ENCODE results near the gene NSMF. TPM values are rescaled to one million over a fixed set of nuclear protein-coding genes. Genes with fewer than 3 reads are reported as not detected.
A peak's percentile ranks its signal among the peaks of the same experiment; 100 is the strongest.

The NSMF gene
- total and polyA plus RNA-seq, 10 of the 15 experiments (the other 5 are each of a cell fraction or from before 2014, with no cell fraction given), result 0.13 to 44.3 (median 13.4) TPM

DNA sequence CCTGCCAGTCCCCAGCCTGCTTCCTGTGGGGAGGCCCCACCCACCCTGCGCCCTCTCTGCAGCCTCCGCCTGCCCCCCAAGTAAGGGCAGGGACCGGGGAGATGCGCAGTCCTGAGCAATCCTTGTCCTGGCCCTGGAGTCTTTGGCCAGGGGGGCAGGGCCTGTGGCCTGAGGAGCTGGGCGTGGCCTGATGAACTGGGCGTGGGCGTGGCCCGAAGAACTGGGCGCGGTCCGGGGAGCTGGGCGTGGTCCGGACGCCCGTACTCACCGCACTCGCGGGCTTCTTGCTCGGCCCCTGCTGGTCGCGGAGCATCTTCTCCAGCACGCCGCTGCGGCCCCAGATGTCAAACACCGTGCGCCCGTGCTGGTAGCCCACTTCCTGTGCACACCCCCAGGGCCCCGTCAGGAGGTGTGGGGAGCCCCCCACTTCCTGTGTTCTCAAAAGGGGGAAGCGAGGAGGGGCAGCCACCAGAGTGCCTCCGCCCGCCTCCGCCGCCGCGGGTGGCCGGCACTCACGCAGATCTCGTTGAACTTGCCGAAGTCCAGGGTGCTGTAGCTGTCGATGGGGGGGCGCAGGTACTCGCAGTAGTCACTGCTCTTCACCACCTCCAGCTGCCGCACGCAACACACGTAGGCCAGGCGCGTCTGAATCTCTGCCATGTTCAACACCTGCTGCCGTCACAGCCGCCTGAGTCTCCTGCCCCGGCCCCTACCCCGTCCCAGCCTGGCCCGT lies 2.7 kb upstream of the NSMF start (continued):
- TF ChIP-seq MEF2B (IDR thresholded peaks at IDR 0.05; ENCODE audit: partially characterized antibody, poor library complexity, severe bottlenecking) (no peak), PBX3 (IDR thresholded peaks at IDR 0.05; ENCODE audit: insufficient replicate concordance, low read depth, low read length) (no peak), IKZF2 (IDR thresholded peaks at IDR 0.05) (no peak), ESRRA (IDR thresholded peaks at IDR 0.05; ENCODE audit: low read length) (no peak), RELA (IDR thresholded peaks at IDR 0.05; ENCODE audit: borderline replicate concordance, partially characterized antibody) (no peak), FOXK2 (IDR thresholded peaks at IDR 0.05) (no peak), HCFC1 (IDR thresholded peaks at IDR 0.05; ENCODE audit: low read length) (peak; percentile 39; the same call in 1 of the 2 replicates), SMAD5 (IDR thresholded peaks at IDR 0.05; ENCODE audit: low read depth) (no peak), JUND (IDR thresholded peaks at IDR 0.05; ENCODE audit: low read depth, low read length) (no peak), SPI1 (IDR thresholded peaks at IDR 0.05; ENCODE audit: borderline replicate concordance, insufficient read depth, low read depth, low read length) (peak; percentile 59; the same call in 1 of the 2 replicates), PAX5 (IDR thresholded peaks at IDR 0.05; ENCODE audit: borderline replicate concordance, low read depth, low read length) (peak; percentile 55; the same call in 1 of the 2 replicates), NR2C1 (IDR thresholded peaks at IDR 0.05) (no peak), ATF2 (IDR thresholded peaks at IDR 0.05; ENCODE audit: low read length) (no peak), CBFB (IDR thresholded peaks at IDR 0.05; ENCODE audit: low read depth) (no peak; the same call in 1 of the 2 replicates), RCOR1 (conservative IDR thresholded peaks at IDR 0.05; ENCODE audit: low read depth, low read length) (no peak), BCL11A (IDR thresholded peaks at IDR 0.05; ENCODE audit: low read depth, low read length) (0 out of 2 replicates have a peak, but pooled peaks have one; percentile 24), CEBPB (IDR thresholded peaks at IDR 0.05; ENCODE audit: borderline replicate concordance in 1 of 2, low read depth in 2 of 2, low read length in 2 of 2) (no peak), NBN (IDR thresholded peaks at IDR 0.05) (0 out of 2 replicates have a peak, but pooled peaks have one; percentile 48), POLR2AphosphoS5 (IDR thresholded peaks at IDR 0.05; ENCODE audit: low read length) (peak; percentile 55; the same call in 1 of the 2 replicates)
- TF ChIP-seq, protein P1, sequence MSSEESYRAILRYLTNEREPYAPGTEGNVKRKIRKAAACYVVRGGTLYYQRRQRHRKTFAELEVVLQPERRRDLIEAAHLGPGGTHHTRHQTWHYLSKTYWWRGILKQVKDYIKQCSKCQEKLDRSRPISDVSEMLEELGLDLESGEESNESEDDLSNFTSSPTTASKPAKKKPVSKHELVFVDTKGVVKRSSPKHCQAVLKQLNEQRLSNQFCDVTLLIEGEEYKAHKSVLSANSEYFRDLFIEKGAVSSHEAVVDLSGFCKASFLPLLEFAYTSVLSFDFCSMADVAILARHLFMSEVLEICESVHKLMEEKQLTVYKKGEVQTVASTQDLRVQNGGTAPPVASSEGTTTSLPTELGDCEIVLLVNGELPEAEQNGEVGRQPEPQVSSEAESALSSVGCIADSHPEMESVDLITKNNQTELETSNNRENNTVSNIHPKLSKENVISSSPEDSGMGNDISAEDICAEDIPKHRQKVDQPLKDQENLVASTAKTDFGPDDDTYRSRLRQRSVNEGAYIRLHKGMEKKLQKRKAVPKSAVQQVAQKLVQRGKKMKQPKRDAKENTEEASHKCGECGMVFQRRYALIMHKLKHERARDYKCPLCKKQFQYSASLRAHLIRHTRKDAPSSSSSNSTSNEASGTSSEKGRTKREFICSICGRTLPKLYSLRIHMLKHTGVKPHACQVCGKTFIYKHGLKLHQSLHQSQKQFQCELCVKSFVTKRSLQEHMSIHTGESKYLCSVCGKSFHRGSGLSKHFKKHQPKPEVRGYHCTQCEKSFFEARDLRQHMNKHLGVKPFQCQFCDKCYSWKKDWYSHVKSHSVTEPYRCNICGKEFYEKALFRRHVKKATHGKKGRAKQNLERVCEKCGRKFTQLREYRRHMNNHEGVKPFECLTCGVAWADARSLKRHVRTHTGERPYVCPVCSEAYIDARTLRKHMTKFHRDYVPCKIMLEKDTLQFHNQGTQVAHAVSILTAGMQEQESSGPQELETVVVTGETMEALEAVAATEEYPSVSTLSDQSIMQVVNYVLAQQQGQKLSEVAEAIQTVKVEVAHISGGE (CRISPR knock-in tag; IDR thresholded peaks at IDR 0.05), result no peak
- TF ChIP-seq, protein P2, sequence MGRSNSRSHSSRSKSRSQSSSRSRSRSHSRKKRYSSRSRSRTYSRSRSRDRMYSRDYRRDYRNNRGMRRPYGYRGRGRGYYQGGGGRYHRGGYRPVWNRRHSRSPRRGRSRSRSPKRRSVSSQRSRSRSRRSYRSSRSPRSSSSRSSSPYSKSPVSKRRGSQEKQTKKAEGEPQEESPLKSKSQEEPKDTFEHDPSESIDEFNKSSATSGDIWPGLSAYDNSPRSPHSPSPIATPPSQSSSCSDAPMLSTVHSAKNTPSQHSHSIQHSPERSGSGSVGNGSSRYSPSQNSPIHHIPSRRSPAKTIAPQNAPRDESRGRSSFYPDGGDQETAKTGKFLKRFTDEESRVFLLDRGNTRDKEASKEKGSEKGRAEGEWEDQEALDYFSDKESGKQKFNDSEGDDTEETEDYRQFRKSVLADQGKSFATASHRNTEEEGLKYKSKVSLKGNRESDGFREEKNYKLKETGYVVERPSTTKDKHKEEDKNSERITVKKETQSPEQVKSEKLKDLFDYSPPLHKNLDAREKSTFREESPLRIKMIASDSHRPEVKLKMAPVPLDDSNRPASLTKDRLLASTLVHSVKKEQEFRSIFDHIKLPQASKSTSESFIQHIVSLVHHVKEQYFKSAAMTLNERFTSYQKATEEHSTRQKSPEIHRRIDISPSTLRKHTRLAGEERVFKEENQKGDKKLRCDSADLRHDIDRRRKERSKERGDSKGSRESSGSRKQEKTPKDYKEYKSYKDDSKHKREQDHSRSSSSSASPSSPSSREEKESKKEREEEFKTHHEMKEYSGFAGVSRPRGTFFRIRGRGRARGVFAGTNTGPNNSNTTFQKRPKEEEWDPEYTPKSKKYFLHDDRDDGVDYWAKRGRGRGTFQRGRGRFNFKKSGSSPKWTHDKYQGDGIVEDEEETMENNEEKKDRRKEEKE (IDR thresholded peaks at IDR 0.05), result no peak
